HepG2 (cell line): ENCODE measurements around the gene MYD88.

Experiments
- ATF6 ChIP-seq: sonication (generic); formaldehyde crosslinking; conservative IDR thresholded peaks from 2 replicates; pipeline ENCODE4 v1.4.0; 2020; ENCODE audit warnings: missing genetic modification reagents
- TF ChIP-seq, protein P1 (sequence below): sonication (generic); formaldehyde crosslinking; IDR thresholded peaks from 2 replicates; pipeline ENCODE4 v1.4.0; 2020; ENCODE audit warnings: missing genetic modification reagents

DNA sequence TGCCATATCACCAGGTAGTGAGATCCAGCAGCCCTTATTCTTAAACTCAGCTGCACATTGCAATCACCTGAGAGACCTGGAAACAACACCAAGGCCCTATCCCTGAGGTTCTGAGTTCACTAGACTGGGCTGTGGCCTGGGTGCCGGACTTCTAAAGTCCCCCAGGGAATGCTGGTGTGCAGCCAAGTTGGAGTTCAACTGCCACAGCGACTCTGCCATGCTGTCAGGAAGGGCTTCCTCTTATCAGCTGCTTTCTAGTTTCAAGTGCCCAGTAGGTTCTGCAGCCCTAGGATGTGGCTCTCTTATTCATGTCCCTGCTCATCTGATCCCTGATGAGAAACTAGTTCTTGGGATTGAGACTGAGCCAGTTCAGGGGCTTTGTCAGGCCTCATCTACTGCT, 49.3 kb upstream of the MYD88 start:
- TF ChIP-seq, protein P1, sequence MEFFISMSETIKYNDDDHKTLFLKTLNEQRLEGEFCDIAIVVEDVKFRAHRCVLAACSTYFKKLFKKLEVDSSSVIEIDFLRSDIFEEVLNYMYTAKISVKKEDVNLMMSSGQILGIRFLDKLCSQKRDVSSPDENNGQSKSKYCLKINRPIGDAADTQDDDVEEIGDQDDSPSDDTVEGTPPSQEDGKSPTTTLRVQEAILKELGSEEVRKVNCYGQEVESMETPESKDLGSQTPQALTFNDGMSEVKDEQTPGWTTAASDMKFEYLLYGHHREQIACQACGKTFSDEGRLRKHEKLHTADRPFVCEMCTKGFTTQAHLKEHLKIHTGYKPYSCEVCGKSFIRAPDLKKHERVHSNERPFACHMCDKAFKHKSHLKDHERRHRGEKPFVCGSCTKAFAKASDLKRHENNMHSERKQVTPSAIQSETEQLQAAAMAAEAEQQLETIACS = no peak
- no peak for TF ChIP-seq ATF6 (CRISPR knock-in tag)
